Panc1 (cell line): ENCODE measurements around the gene MIPOL1. TPM values are rescaled to one million over a fixed set of nuclear protein-coding genes. Genes with fewer than 3 reads are reported as not detected.

ENCODE experiments used
- ATAC-seq: fragments of 200-7000 bp; cut with Tn5 transposase; 2 replicates; pipeline ENCODE4 v1.9.1; 2020; ENCODE audit warnings: mild to moderate bottlenecking, moderate library complexity
- BruUV-seq: library from RNA; stranded (reverse); fragments of 400-500 nt; replicated peaks from 2 replicates; lab custom pipeline; 2021; lab: Mats Ljungman, UMichigan
- CTCF ChIA-PET: fragments of 300-600 bp; sonication (Branson Sonifier 250); formaldehyde crosslinking; loops from one replicate; lab custom pipeline; 2022; ENCODE audit warnings: antibody characterized with exemption; lab: Charles Lee
- POLR2A ChIA-PET: fragments of 300-600 bp; sonication (Branson Sonifier 250); formaldehyde crosslinking; loops from one replicate; lab custom pipeline; 2022; ENCODE audit warnings: antibody characterized with exemption; lab: Charles Lee
- DNase-seq: peaks from one replicate; pipeline ENCODE4 v3.0.0-alpha.2; 2010; ENCODE audit warnings: low read depth, low spot score
- H3K27ac ChIP-seq: 2 replicates; pipeline ENCODE4 v1.5.1; 2011; ENCODE audit warnings: mild to moderate bottlenecking, low read length, inconsistent platforms
- H3K27me3 ChIP-seq: fragments of 200-500 bp; sonication (Bioruptor generic); 2 replicates; pipeline ENCODE4 v1.6.0; 2014; ENCODE audit warnings: low read length, inconsistent platforms; ENCODE audit not compliant: control insufficient read depth, insufficient read depth
- H3K36me3 ChIP-seq: fragments of 200-500 bp; sonication (Bioruptor generic); 2 replicates; pipeline ENCODE4 v1.5.1; 2014; ENCODE audit warnings: inconsistent platforms, mild to moderate bottlenecking, low read length, moderate library complexity; ENCODE audit not compliant: control insufficient read depth, insufficient read depth
- H3K4me1 ChIP-seq: 2 replicates; pipeline ENCODE4 v1.5.1; 2011; ENCODE audit warnings: inconsistent platforms, mild to moderate bottlenecking, low read length, moderate library complexity; ENCODE audit not compliant: control insufficient read depth, insufficient read depth
- H3K4me3 ChIP-seq, 2 experiments: 2 replicates each; pipeline ENCODE4 v1.5.1; 2011 to 2012; ENCODE audit warnings: low read depth in 2 of 2, low read length in 2 of 2, mild to moderate bottlenecking in 2 of 2, inconsistent platforms in 1 of 2, moderate library complexity in 1 of 2
- H3K9me3 ChIP-seq: fragments of 200-500 bp; sonication (Bioruptor generic); 2 replicates; pipeline ENCODE4 v1.5.1; 2014; ENCODE audit warnings: low read depth, mild to moderate bottlenecking, inconsistent platforms, low read length, moderate library complexity; ENCODE audit not compliant: control insufficient read depth, insufficient read depth
- POLR2AphosphoS5 ChIP-seq: IDR thresholded peaks from 2 replicates; pipeline ENCODE4 v1.6.1; 2012; ENCODE audit warnings: mild to moderate bottlenecking, low read depth, low read length, moderate library complexity
- REST ChIP-seq, 2 experiments: IDR thresholded peaks; 2 replicates each; pipeline ENCODE4 v1.6.1; 2011 to 2012; ENCODE audit warnings: low read depth in 2 of 2, control low read depth in 1 of 2, low read length in 1 of 2, mild to moderate bottlenecking in 1 of 2, moderate library complexity in 1 of 2; ENCODE audit not compliant: insufficient read depth in 1 of 2
- SIN3A ChIP-seq: IDR thresholded peaks from 2 replicates; pipeline ENCODE4 v1.6.1; 2012; ENCODE audit warnings: low read depth, mild to moderate bottlenecking, low read length, moderate library complexity, borderline replicate concordance; ENCODE audit not compliant: insufficient read depth
- TCF7L2 ChIP-seq: IDR thresholded peaks from 2 replicates; pipeline ENCODE4 v1.6.1; 2011; ENCODE audit warnings: mild to moderate bottlenecking, low read depth, low read length, inconsistent platforms
- in situ Hi-C: cut with HindIII; loops from 2 replicates; pipeline ENCODE4 v1.10.0; 2016; ENCODE audit warnings: low sequenced_read_pairs, low pct_unique_long_range_greater_than_20kb
- intact Hi-C: fragments of 100-400 bp; cut with micrococcal nuclease; formaldehyde crosslinking; loops from one replicate; pipeline ENCODE4 v1.10.0; 2022; ENCODE audit not compliant: unreplicated experiment
- total RNA-seq: library from RNA; stranded (reverse); gene quantifications from one replicate; pipeline ENCODE4 v1.2.1, GENCODE V29; 2021; ENCODE audit not compliant: unreplicated experiment
- TF ChIP-seq, protein P1 (sequence below): fragments of 450-650 bp; IDR thresholded peaks from 2 replicates; pipeline ENCODE4 v1.5.1; 2017; ENCODE audit warnings: mild to moderate bottlenecking

MIPOL1 gene
- total RNA-seq, 1 experiment from 2014 or later, result 12.8 TPM

- Histone ChIP-seq H3K36me3 (no peaks in the 10 kb centered on the region; the same call in 1 of the 2 replicates), H3K4me3 (no peak overlapping the region), H3K9me3 (no peaks in the 10 kb centered on the region), H3K4me1 (no peaks in the 10 kb centered on the region), H3K27me3 (no peaks in the 10 kb centered on the region), H3K27ac (no peak overlapping the region)
- no TSS peak for BruUV-seq
- TF ChIP-seq, protein P1, sequence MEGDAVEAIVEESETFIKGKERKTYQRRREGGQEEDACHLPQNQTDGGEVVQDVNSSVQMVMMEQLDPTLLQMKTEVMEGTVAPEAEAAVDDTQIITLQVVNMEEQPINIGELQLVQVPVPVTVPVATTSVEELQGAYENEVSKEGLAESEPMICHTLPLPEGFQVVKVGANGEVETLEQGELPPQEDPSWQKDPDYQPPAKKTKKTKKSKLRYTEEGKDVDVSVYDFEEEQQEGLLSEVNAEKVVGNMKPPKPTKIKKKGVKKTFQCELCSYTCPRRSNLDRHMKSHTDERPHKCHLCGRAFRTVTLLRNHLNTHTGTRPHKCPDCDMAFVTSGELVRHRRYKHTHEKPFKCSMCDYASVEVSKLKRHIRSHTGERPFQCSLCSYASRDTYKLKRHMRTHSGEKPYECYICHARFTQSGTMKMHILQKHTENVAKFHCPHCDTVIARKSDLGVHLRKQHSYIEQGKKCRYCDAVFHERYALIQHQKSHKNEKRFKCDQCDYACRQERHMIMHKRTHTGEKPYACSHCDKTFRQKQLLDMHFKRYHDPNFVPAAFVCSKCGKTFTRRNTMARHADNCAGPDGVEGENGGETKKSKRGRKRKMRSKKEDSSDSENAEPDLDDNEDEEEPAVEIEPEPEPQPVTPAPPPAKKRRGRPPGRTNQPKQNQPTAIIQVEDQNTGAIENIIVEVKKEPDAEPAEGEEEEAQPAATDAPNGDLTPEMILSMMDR, result no peak
- TF ChIP-seq POLR2AphosphoS5 (no peak), TCF7L2 (no peak), REST (IDR thresholded peaks at IDR 0.05; ENCODE audit: insufficient read depth in 1 of 2, low read depth in 2 of 2, low read length in 1 of 2) (no peak), SIN3A (no peak)
- ChIA-PET CTCF (no interaction called here), POLR2A (interaction anchor here (0.5 kb wide), 1 partner anchor 300 kb away, joined by 3 read pairs; no protein-coding TSS in a partner anchor)
- in situ Hi-C loops, result no loop called here
- ATAC-seq, result no peak
- DNase-seq, result no peak
- intact Hi-C loops, result no loop called here
Observed at GRCh38 chr14:37252434-37252833, 54.7 kb downstream of the MIPOL1 start.

DNA sequence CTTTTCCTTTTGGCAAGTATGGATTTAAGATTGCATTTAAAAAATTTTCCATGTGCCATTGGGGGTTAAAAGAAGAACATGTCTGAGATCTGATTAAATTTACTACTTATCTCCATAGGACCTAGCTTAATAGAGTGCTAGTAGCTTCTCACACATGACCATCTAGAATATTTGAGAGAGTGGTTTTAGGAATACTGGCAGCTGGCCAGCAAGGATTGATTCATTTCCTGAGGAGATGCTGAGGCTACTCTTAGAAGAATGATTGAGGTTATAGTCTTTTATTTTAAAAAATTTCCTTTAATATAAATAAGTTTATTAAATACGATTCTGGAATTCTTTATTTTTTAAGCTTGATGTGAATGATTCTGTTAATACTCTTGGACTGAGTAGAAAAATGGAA lies 56.2 kb downstream of the MIPOL1 start:
- no peaks in the 10 kb centered on the region for H3K36me3 ChIP-seq
- TF ChIP-seq SIN3A (no peak), TCF7L2 (no peak), POLR2AphosphoS5 (no peak), REST (IDR thresholded peaks at IDR 0.05; ENCODE audit: insufficient read depth in 1 of 2, low read depth in 2 of 2, low read length in 1 of 2) (no peak)
- TF ChIP-seq, protein P1, result no peak
- ATAC-seq, result no peak
- intact Hi-C loops, result no loop called here
- ChIA-PET POLR2A (no interaction called here), CTCF (no interaction called here)
- in situ Hi-C loops, result no loop called here
- no peaks in the 10 kb centered on the region for H3K27me3 ChIP-seq
- H3K4me3 ChIP-seq, result no peak overlapping the region
- no peak for DNase-seq
- H3K4me1 ChIP-seq, result no peaks in the 10 kb centered on the region
- no peak overlapping the region for H3K27ac ChIP-seq
- BruUV-seq, result no TSS peak
- no peaks in the 10 kb centered on the region for H3K9me3 ChIP-seq
